HG02610 (cell line): ENCODE data around the gene EXOSC1.
"Not testable (repeated sequence)": the region's sequence is repeated elsewhere in the genome, so short reads cannot be mapped to it uniquely, and the experiment has no call there.

ENCODE experiments used
- ATAC-seq: cut with Tn5 transposase; IDR thresholded peaks from one replicate; pipeline ENCODE4 v1.9.1; 2021; ENCODE audit warnings: mild to moderate bottlenecking, moderate library complexity; ENCODE audit not compliant: unreplicated experiment

The EXOSC1 gene

GRCh38 chr10:97459933-97460332, 14.1 kb upstream of the EXOSC1 start:
- no peak for ATAC-seq

DNA sequence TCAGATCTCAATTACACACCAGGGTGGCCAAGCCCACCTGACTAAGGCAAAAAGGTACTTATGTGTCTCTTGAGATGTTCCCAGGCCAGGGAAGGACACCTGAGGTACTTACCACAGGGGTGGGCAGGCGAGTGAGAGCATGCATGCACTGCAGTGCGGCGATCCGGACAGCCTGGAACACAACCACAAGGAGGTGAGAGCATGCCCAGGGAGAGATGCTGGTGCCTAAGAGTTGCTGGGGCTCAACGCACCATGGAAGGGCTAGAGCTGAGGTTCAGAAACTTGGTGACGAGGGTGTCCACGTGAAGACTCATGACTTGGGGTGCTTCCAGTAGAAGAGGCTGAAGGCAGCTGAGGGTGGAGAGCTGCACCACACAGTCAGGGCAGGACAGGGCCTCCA, 13.3 kb upstream of the EXOSC1 start:
- ATAC-seq, result no peak

DNA sequence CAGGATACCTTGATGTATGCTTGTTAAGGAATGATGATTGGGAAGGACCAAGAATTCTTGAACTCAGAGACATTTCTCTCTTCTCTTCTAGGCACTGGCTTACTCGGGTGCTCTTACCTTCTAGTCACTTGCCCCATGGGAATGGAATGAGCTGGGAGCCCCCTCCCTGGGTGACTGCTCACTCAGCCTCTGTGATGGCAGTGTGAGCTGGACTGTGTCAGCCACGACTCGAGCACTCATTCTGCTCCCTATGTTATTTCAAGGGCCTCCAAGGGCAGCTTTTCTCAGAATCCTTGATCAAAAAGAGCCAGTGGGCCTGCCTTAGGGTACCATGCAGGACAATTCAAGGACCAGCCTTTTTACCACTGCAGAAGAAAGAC, 10.9 kb upstream of the EXOSC1 start:
- no peak for ATAC-seq

- no peak for ATAC-seq
Observed at GRCh38 chr10:97456034-97456685, 10.4 kb upstream of the EXOSC1 start.

DNA sequence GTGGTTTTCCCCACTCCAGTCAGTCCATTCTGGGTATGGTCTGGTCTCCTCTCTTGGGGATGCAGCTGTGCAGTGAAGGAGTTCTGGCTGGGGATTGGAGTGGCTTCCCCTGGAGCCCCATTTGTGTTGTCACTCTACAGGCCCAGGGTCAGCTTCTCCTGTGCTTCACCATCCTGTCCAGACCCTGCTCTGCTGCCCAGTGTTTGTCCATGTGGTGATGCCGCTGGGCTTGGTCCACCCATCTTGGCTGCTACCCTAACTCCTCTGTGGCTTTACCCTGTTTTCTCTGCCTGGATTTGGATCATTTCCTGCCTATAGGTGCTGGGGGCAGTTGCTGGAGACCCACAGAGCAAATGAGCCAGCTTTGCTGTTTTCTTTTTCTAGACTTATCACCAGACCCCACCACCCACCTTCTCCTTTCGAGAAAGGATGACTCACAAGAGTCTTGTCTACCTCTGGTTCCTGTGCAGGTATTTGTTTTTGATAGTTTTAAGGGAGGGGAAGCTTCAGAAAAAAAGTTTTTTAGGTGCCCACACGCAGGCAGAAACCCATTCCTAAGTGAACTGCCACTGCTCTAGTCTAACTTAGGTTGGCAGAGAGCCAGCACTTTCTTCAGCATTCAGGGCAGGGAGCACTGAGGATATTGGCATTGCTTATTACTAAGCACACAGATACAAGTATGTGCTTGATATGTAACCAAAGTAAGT, 8.7 kb upstream of the EXOSC1 start:
- no peak for ATAC-seq

- no peak for ATAC-seq
Observed at GRCh38 chr10:97452352-97452751, 6.5 kb upstream of the EXOSC1 start.

- no peak for ATAC-seq
Observed at GRCh38 chr10:97451605-97452004, 5.8 kb upstream of the EXOSC1 start.

- ATAC-seq, result no peak
Observed at GRCh38 chr10:97450828-97451227, 5.0 kb upstream of the EXOSC1 start.

GRCh38 chr10:97445357-97445721, 467 bp downstream of the EXOSC1 start:
- no peak for ATAC-seq

GRCh38 chr10:97444212-97444611, 1.6 kb downstream of the EXOSC1 start:
- no peak for ATAC-seq

DNA sequence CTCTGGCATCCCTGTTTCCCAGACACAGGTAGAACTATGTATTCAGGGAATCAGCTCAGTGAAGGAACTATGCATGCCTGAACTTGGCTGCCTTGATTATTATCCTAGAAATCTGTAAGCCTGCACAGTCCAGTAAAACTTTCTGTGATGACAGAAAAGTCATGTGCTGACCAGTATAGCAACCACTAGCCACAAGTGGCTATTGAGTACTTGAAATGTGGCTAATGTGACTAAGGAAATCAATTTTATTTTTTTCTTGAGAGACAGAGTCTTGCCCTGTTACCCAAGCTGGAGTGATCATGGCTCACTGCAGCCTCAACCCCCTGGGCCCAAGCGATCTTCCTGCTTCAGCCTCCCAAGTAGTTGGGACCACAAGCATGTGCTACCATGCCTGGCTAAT, 3.5 kb downstream of the EXOSC1 start:
- ATAC-seq, result no peak

DNA sequence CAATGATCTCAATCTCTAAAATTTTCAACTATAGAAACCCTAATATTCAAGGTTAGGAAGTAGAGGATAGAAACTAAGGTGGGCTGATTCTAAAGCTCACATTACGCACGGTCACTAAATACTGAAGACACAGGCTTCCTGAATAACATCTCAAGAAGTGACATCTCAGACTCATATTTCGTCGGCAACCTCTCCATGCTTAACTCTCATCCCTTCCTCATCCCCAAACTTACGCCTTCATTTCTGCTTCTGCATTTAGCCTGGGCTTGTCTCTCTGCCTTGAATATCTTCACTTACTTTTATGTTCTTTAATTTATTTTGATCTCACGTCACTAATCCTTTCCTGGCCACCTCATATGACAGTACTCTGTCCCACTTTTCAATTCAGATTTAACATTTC, 10.6 kb downstream of the EXOSC1 start:
- no peak for ATAC-seq

DNA sequence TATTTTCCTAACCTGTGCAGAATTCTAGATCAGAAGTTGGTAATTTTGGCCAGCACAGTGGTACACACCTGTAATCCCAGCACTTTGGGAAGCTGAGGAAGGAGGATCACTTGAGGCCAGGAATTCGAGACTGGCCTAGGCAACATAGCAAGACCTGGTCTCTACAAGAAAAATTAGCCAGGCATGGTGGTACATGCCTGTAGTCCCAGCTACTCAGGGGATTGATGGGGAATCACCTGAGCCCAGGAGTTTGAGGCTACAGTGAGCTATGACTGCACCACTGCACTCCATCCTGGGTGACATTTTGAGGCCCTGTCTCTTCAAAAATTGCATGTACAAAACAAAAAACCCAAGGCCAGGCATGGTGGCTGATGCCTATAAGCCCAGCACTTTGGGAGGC, 11.2 kb downstream of the EXOSC1 start:
- no peak for ATAC-seq

- ATAC-seq, result no peak
Observed at GRCh38 chr10:97434055-97434454, 11.8 kb downstream of the EXOSC1 start.

DNA sequence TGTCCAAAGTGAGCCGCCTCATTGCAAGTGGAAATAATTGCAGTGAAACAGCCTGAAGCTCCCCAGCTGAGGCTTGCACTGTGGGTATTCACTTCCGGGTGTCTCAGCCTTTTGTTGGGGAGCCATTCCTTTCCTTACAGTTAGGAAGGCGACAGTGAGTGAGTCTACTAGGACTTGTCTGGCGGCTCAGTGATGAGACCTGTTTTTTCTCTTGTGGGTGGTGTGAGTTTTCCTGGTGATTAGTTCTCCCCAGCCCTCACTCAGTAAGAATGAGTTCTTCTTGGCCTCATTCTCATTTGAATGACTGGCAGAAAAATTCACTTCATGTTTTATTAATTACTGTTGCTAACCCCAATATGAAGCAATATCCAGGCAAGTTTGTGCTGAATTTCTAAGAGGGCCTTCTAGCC, 17.2 kb downstream of the EXOSC1 start:
- ATAC-seq, result no peak

GRCh38 chr10:97427571-97428179, 18.1 kb downstream of the EXOSC1 start:
- no peak for ATAC-seq

- no peak for ATAC-seq
Observed at GRCh38 chr10:97426776-97427570, 18.8 kb downstream of the EXOSC1 start.

DNA sequence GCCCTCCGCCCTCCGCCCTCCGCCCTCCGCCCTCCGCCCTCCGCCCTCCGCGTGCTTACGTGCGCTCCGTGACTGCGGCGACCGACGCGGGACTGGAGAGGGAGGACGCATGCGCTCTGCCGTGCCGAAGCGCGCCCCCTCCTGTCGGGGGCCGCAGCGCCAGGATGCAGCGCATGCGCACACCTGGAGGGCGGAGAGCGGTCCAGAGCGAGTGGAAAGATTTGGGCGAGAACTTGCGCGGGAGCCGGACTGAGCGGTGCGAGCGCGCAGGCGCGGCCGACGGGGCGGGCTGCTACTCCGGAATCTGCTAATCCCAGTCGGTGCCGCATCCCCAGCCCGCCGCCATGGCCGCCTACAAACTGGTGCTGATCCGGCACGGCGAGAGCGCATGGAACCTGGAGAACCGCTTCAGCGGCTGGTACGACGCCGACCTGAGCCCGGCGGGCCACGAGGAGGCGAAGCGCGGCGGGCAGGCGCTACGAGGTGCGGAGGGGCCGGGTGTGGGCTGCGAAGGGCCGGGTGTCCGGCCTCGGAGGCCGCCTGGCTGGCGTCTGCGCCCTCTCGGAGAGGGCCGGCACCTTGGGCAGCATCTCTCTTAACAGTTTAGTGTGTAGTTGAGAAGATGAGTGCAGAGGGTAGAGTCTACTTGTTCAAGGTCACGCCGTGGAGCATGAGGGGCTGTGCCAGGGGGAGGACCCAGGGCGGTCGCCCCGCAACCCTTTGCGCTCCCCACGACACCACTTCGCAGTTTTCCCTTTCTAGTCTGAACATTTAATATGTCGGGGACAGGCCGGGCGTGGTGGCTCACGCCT, 19.6 kb downstream of the EXOSC1 start, which contains the start of gene PGAM1:
TSS of gene PGAM1 (plus strand) at position 228 of the 812 bp plus-strand sequence. CDS start at position 345, 117 bp downstream.
- ATAC-seq, result peak; percentile 83

- not testable (repeated sequence) for ATAC-seq
Observed at GRCh38 chr10:97423757-97424098, 22.1 kb downstream of the EXOSC1 start.

DNA sequence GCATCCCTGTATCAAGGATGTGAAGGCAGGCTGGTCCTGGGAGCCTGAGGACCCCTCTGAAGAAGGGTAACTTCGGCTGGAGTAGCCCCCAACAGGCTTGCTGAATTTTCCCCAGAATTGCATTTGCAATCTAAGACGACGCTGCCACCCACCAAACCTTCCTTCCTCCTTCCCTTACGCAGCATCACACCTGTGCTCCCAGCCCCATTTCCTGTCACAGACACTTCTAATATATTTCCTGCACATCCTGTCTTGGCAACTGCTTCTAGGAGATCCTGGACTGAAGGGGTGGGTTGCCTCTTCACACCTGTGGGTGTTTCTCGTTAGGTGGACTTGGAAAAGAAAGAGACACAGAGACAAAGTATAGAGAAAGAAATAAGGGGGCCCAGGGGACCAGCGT, 29.2 kb downstream of the EXOSC1 start:
- no peak for ATAC-seq

- no peak for ATAC-seq
Observed at GRCh38 chr10:97412891-97413304, 32.9 kb downstream of the EXOSC1 start.
